DMS153 treated with DMSO at 0.1 percent for 48 hours (cell line): ENCODE results near the gene SIRPD.
"Not testable (repeated sequence)": the region's sequence is repeated elsewhere in the genome, so short reads cannot be mapped to it uniquely, and the experiment has no call there.

Experiments used
- DNase-seq: peaks from one replicate; lab custom pipeline; 2025; ENCODE audit not compliant: unreplicated experiment; lab: John Stamatoyannopoulos, UW

Gene SIRPD

GRCh38 chr20:1497371-1497770 lies 60.1 kb downstream of the SIRPD start:
- not testable (repeated sequence) for DNase-seq

GRCh38 chr20:1496930-1497329 lies 60.6 kb downstream of the SIRPD start:
- DNase-seq, result no peak

- no peak for DNase-seq
These were observed 63.1 kb downstream of the SIRPD start for GRCh38 chr20:1494436-1494835.

- no peak for DNase-seq
These were observed 64.0 kb downstream of the SIRPD start for GRCh38 chr20:1493536-1493935.

GRCh38 chr20:1491860-1492642 lies 65.5 kb downstream of the SIRPD start:
- DNase-seq, result no peak

GRCh38 chr20:1491281-1491840 lies 66.1 kb downstream of the SIRPD start, which contains the start of gene SIRPB2:
Gene SIRPB2, minus strand, starts transcription at chr20:1491420. Its CDS starts 61 bp downstream, at chr20:1491359.
- DNase-seq, result no peak

GRCh38 chr20:1490643-1491195 lies 66.8 kb downstream of the SIRPD start:
- no peak for DNase-seq

- no peak for DNase-seq
These were observed 67.6 kb downstream of the SIRPD start for GRCh38 chr20:1489764-1490436.

- DNase-seq, result no peak
These were observed 68.2 kb downstream of the SIRPD start for GRCh38 chr20:1489325-1489724.

- DNase-seq, result no peak
These were observed 70.9 kb downstream of the SIRPD start for GRCh38 chr20:1486566-1486965.

GRCh38 chr20:1484438-1485116 lies 72.9 kb downstream of the SIRPD start:
- DNase-seq, result no peak
